Breast epithelium (tissue), 3 donors: ENCODE data around the gene GIPC3.

Experiments used
- POLR2A ChIP-seq: fragments of 450-650 bp; IDR thresholded peaks from one replicate; pipeline ENCODE4 v1.6.1; 2016; ENCODE audit warnings: antibody characterized with exemption, mild to moderate bottlenecking, moderate library complexity
- POLR2AphosphoS5 ChIP-seq, 3 donors: sonication (generic); formaldehyde crosslinking; IDR thresholded peaks; one replicate each; pipeline ENCODE4 v1.6.1; 2017; ENCODE audit warnings: antibody characterized with exemption in 3 of 3
- TF ChIP-seq, protein P1 (sequence below), 3 donors: fragments of 450-650 bp; IDR thresholded peaks; one replicate each; pipeline ENCODE4 v1.5.1; 2016 to 2017; ENCODE audit warnings: antibody characterized with exemption in 3 of 3, mild to moderate bottlenecking in 3 of 3, moderate library complexity in 3 of 3

DNA sequence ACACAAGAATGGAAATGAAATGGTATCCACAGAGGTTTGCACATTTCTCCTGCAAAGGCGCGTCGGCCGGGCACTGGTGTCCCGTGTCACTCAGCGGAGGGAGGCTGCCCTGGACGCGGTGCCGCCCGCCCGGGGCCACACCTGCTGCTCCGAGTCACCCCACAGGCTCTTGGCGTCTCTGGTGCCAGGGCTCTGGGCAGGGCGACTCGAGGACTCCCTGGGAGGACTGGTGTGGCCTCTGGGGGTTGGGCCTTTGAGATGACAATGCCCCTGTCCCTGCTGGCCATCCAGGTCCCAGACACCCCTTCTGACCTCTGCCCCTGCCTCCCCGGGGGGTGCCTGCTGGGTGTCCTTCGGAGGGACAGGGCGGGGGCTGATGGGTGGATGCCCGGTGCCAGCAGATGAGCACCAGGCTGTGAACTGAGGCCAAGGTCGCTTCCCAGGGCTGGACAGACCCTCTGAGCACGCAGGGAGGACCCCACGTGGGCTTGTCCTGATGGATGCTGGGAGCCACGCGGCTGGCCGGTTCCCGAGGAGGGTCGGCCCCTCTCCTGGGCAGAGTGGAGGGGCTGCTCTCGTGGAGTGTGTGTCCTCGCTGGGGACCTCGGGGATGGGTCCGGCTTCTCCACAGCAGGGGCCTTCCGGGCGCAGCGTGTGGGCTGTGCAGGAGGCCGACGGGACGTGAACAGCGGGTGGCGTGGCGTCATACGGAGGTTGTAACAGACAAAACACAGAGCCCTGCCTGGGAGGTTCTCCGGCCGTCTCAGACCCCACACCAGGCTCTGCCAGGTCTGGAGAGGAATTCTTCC lies 46.0 kb downstream of the GIPC3 start:
- TF ChIP-seq, protein P1, sequence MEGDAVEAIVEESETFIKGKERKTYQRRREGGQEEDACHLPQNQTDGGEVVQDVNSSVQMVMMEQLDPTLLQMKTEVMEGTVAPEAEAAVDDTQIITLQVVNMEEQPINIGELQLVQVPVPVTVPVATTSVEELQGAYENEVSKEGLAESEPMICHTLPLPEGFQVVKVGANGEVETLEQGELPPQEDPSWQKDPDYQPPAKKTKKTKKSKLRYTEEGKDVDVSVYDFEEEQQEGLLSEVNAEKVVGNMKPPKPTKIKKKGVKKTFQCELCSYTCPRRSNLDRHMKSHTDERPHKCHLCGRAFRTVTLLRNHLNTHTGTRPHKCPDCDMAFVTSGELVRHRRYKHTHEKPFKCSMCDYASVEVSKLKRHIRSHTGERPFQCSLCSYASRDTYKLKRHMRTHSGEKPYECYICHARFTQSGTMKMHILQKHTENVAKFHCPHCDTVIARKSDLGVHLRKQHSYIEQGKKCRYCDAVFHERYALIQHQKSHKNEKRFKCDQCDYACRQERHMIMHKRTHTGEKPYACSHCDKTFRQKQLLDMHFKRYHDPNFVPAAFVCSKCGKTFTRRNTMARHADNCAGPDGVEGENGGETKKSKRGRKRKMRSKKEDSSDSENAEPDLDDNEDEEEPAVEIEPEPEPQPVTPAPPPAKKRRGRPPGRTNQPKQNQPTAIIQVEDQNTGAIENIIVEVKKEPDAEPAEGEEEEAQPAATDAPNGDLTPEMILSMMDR (IDR thresholded peaks at IDR 0.05), result no peak
- TF ChIP-seq POLR2A (no peak), POLR2AphosphoS5 (IDR thresholded peaks at IDR 0.05) (no peak)
